Measurements from ENCODE around the gene CBX4.

The CBX4 gene

GRCh38 chr17:79798299-79799173, 40.7 kb downstream of the CBX4 start:
- DNase-seq, result no peak

GRCh38 chr17:79797492-79798298, 41.5 kb downstream of the CBX4 start:
- DNase-seq, result no peak

GRCh38 chr17:79796763-79797491, 42.3 kb downstream of the CBX4 start, which contains the start of gene CBX8:
Gene CBX8, minus strand, starts transcription at chr17:79797077. Its CDS starts 79 bp downstream, at chr17:79796998.
- DNase-seq, result peak; percentile 100

- no peak for DNase-seq
Measured at GRCh38 chr17:79796444-79796762, 42.8 kb downstream of the CBX4 start.

GRCh38 chr17:79795795-79796443, 43.3 kb downstream of the CBX4 start:
- peak; percentile 29 for DNase-seq

GRCh38 chr17:79794659-79795511, 44.4 kb downstream of the CBX4 start:
- DNase-seq, result no peak

- DNase-seq, result no peak
Measured at GRCh38 chr17:79793924-79794304, 45.3 kb downstream of the CBX4 start.

GRCh38 chr17:79792984-79793923, 46.0 kb downstream of the CBX4 start:
- no peak for DNase-seq

- no peak for DNase-seq
Measured at GRCh38 chr17:79792341-79792871, 46.8 kb downstream of the CBX4 start.

- no peak for DNase-seq
Measured at GRCh38 chr17:79791735-79792161, 47.5 kb downstream of the CBX4 start.

GRCh38 chr17:79790805-79791734, 48.2 kb downstream of the CBX4 start:
- DNase-seq, result no peak

- peak; percentile 67 for DNase-seq
Measured at GRCh38 chr17:79789943-79790804, 49.1 kb downstream of the CBX4 start.

GRCh38 chr17:79788989-79789942, 50.0 kb downstream of the CBX4 start:
- no peak for DNase-seq

- DNase-seq, result no peak
Measured at GRCh38 chr17:79788455-79788854, 50.8 kb downstream of the CBX4 start.

- DNase-seq, result no peak
Measured at GRCh38 chr17:79786930-79787643, 52.2 kb downstream of the CBX4 start.

Measured in suppressor macrophage treated with lipopolysaccharide for 4 hours (primary cell).